ENCODE results near the gene TSSC4. TPM values are rescaled to one million over a fixed set of nuclear protein-coding genes. Genes with fewer than 3 reads are reported as not detected.
A peak's percentile ranks its signal among the peaks of the same experiment; 100 is the strongest.

Gene TSSC4
- total RNA-seq, 1 experiment from 2014 or later = 60.9 TPM

DNA sequence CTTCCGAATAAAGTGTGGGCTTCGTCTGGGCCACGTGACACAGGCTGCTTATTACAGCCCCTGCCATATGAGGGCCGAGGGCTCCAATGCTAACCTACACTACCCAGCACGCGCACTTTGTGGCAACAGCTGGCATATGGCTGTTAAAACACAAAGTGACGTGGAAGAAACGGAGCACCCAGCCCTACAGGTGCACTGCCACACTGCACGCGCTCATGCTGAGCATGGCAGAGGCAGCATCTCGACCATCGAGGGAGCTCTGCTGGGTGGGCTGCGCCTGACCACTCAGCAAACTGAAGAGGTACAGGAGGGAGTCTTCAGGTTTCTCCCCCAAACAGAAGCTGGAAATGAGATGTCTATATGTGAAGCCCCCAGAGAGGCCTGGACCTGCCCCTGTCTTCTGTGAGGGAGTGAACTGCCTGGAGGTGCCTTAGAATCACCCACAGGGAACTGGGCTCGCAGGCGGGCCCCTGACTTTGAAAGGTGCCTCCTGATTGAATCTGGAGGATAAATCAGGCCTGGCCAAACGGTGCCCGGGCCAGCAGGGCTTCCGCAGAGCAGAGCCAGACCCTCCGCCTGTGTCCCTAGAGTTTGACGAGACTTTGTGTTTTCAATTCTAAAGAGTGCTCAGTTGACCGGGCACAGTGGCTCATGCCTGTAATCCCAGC is 18.3 kb downstream of the TSSC4 start:
- no peak overlapping the region for H3K27ac Mint-ChIP-seq (ENCODE audit: unreplicated experiment)
- POLR2A ChIA-PET = no interaction called here
- no peaks in the 10 kb centered on the region for H3K27me3 ChIP-seq (replicated peaks; ENCODE audit: control insufficient read depth, insufficient read depth, low read length)

DNA sequence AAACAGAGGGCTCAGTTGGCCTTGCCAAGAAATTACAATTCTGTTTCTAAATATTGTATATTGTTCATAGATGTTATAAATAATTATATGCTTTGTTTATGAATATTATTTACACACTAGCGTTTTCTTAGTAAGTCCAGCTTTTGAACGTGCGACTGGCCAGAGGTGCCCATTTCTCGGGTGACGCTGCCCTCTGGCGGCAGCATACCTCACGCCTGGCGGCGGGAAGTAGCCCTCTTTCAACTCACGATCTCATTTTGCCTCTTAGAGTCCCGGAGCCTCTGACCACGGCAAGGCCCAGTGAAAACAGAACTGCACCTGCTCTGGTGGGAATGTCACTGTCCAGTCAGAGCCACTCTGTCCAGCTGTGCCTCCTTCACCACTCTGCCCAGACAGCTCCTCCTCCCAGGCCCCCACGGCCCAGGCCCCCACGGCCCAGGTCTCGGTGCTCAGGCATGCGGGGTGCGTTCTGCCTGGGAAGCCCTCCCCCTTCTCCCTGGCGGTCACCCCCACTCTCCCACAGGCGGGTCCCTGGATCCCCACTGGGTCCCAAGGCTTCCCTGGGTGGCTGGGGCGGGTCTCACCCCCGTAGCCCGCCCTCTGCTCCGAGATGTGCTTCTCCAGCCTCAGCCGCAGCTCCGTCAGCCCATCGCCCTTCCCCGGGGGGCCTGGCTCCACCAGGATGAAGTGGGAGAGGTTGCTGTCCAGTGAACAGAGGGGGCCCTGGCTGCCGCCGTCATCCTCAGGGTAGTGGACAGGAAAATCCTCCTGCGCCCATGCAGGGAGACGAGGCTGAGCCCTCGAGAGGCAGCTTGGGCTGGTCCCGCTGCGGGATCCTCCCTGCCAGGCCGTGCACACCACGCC is 19.3 kb downstream of the TSSC4 start:
- Histone ChIP-seq H3K4me3 (ENCODE audit: low read depth, low read length) (no peak overlapping the region), H3K9me3 (no peaks in the 10 kb centered on the region), H3K4me1 (peaks cover 4% of the 10 kb centered on the region), H3K36me3 (ENCODE audit: control insufficient read depth, insufficient read depth, low read length) (no peaks in the 10 kb centered on the region), H3K27me3 (replicated peaks; ENCODE audit: control insufficient read depth, insufficient read depth, low read length) (no peaks in the 10 kb centered on the region)
- H3K27ac Mint-ChIP-seq (ENCODE audit: unreplicated experiment) = no peak overlapping the region
- no peaks in the 10 kb centered on the region for H3K27me3 Mint-ChIP-seq (ENCODE audit: insufficient read depth, unreplicated experiment)
- DNase-seq = peak; percentile 74 to 80
- H3K4me1 Mint-ChIP-seq (ENCODE audit: low read depth, unreplicated experiment) = no peaks in the 10 kb centered on the region
- TF ChIP-seq, protein P1, sequence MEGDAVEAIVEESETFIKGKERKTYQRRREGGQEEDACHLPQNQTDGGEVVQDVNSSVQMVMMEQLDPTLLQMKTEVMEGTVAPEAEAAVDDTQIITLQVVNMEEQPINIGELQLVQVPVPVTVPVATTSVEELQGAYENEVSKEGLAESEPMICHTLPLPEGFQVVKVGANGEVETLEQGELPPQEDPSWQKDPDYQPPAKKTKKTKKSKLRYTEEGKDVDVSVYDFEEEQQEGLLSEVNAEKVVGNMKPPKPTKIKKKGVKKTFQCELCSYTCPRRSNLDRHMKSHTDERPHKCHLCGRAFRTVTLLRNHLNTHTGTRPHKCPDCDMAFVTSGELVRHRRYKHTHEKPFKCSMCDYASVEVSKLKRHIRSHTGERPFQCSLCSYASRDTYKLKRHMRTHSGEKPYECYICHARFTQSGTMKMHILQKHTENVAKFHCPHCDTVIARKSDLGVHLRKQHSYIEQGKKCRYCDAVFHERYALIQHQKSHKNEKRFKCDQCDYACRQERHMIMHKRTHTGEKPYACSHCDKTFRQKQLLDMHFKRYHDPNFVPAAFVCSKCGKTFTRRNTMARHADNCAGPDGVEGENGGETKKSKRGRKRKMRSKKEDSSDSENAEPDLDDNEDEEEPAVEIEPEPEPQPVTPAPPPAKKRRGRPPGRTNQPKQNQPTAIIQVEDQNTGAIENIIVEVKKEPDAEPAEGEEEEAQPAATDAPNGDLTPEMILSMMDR (IDR thresholded peaks at IDR 0.05; ENCODE audit: insufficient read depth in 1 of 2, low read depth in 1 of 2, low read length in 1 of 2, severe bottlenecking in 1 of 2, unreplicated experiment in 1 of 2) = peak; percentile 66 to 94
- H3K4me3 Mint-ChIP-seq (ENCODE audit: unreplicated experiment) = no peak overlapping the region
- H3K36me3 Mint-ChIP-seq (ENCODE audit: insufficient read depth, unreplicated experiment) = no peaks in the 10 kb centered on the region
- ChIA-PET POLR2A (interaction anchor here (0.5 kb wide), 1 partner anchor 127 kb away, joined by 3 read pairs; no protein-coding TSS in a partner anchor), CTCF (interaction anchor here (0.6 to 3.4 kb wide), 20 partner anchors 10 to 510 kb away, joined by 3 to 128 read pairs (median 5); partner anchors contain the start of genes CD81 and TSSC4)
- intact Hi-C loops (cut with micrococcal nuclease; ENCODE audit: unreplicated experiment) = loop anchor here (1.0 to 2.0 kb wide), 3 partner anchors 20 to 223 kb away; partner anchors contain the start of gene TSSC4
- H3K9me3 Mint-ChIP-seq (ENCODE audit: unreplicated experiment) = no peaks in the 10 kb centered on the region
- no TSS peak for BruUV-seq (replicated peaks)

More for the DNA sequence above, 18.3 kb downstream of the TSSC4 start:
- no peaks in the 10 kb centered on the region for H3K9me3 Mint-ChIP-seq (ENCODE audit: unreplicated experiment)
- CTCF ChIA-PET = interaction anchor here (0.8 to 3.4 kb wide), 10 partner anchors 9 to 232 kb away, joined by 3 to 128 read pairs (median 4); partner anchors contain the start of genes CD81 and TSSC4
- intact Hi-C loops (cut with micrococcal nuclease; ENCODE audit: unreplicated experiment) = loop anchor here (1.0 to 2.0 kb wide), 2 partner anchors 19 to 222 kb away; partner anchors contain the start of gene TSSC4
- Histone ChIP-seq H3K36me3 (ENCODE audit: control insufficient read depth, insufficient read depth, low read length) (no peaks in the 10 kb centered on the region), H3K9me3 (no peaks in the 10 kb centered on the region), H3K4me3 (ENCODE audit: low read depth, low read length) (no peak overlapping the region), H3K4me1 (peaks cover 4% of the 10 kb centered on the region)
- TF ChIP-seq, protein P1 (IDR thresholded peaks at IDR 0.05; ENCODE audit: insufficient read depth in 1 of 2, low read depth in 1 of 2, low read length in 1 of 2, severe bottlenecking in 1 of 2, unreplicated experiment in 1 of 2) = no peak
- no TSS peak for BruUV-seq (replicated peaks)
- H3K27me3 Mint-ChIP-seq (ENCODE audit: insufficient read depth, unreplicated experiment) = no peaks in the 10 kb centered on the region
- H3K36me3 Mint-ChIP-seq (ENCODE audit: insufficient read depth, unreplicated experiment) = no peaks in the 10 kb centered on the region
- DNase-seq = no peak
- H3K4me1 Mint-ChIP-seq (ENCODE audit: low read depth, unreplicated experiment) = no peaks in the 10 kb centered on the region
- no peak overlapping the region for H3K4me3 Mint-ChIP-seq (ENCODE audit: unreplicated experiment)
